Activated CD4-positive, alpha-beta T cell treated with anti-CD3 and anti-CD28 coated beads, Interleukin-2, Interleukin-6, amounts not matched to agents 100 ng/mL and 50 ng/mL, durations not matched to agents 16 hours and 8 hours (primary cell): ENCODE results near the gene FGR.

Source experiments
- DNase-seq: peaks from one replicate; pipeline ENCODE4 v3.0.0-alpha.2; 2020

The FGR gene

GRCh38 chr1:27566462-27567145, 68.4 kb downstream of the FGR start:
- DNase-seq, result no peak

- no peak for DNase-seq
Measured at GRCh38 chr1:27564710-27565649, 70.0 kb downstream of the FGR start.

- DNase-seq, result no peak
Measured at GRCh38 chr1:27563591-27564471, 71.2 kb downstream of the FGR start.

GRCh38 chr1:27563341-27563590, 71.7 kb downstream of the FGR start:
- no peak for DNase-seq

- no peak for DNase-seq
Measured at GRCh38 chr1:27562534-27563340, 72.2 kb downstream of the FGR start.
